GM12878 (cell line): ENCODE data around the gene VWA8. TPM values are rescaled to one million over a fixed set of nuclear protein-coding genes. Genes with fewer than 3 reads are reported as not detected.

ENCODE experiments used
- ATAC-seq: fragments of 200-7000 bp; cut with Tn5 transposase; 3 replicates; pipeline ENCODE4 v1.9.1; 2020; ENCODE audit warnings: mild to moderate bottlenecking, moderate library complexity
- BruUV-seq: library from RNA; stranded (reverse); fragments of 400-500 nt; replicated peaks from 2 replicates; lab custom pipeline; 2021; lab: Mats Ljungman, UMichigan
- CTCF ChIA-PET: fragments of 300-600 bp; sonication (Branson Sonifier 250); formaldehyde crosslinking; extraction: SDS; loops from one replicate; lab custom pipeline; 2021; ENCODE audit warnings: inconsistent platforms; lab: Yijun Ruan, JAX
- POLR2A ChIA-PET: fragments of 350-600 bp; formaldehyde crosslinking; extraction: SDS; loops from one replicate; lab custom pipeline; 2021; ENCODE audit warnings: inconsistent platforms; lab: Charles Lee
- RAD21 ChIA-PET: fragments of 300-600 bp; sonication (Branson Sonifier 250); formaldehyde crosslinking; loops from one replicate; lab custom pipeline; 2023; ENCODE audit warnings: antibody characterized with exemption; ENCODE audit not compliant: unreplicated experiment; lab: Charles Lee
- SMC1A ChIA-PET: fragments of 300-600 bp; sonication (Branson Sonifier 250); formaldehyde crosslinking; loops from one replicate; lab custom pipeline; 2023; ENCODE audit not compliant: unreplicated experiment, uncharacterized antibody; lab: Charles Lee
- DNase-seq: peaks from one replicate; pipeline ENCODE4 v3.0.0-alpha.2; 2011; ENCODE audit warnings: low read depth, low spot score
- FAIRE-seq: peaks from 3 replicates; lab custom pipeline; 2011; peaks lifted over from hg19 to GRCh38; lab: Jason Lieb, UNC
- H2AFZ ChIP-seq: 2 replicates; pipeline ENCODE4 v1.6.0; 2011; ENCODE audit warnings: low read depth, low read length, control low read depth; ENCODE audit not compliant: control insufficient read depth
- H3K27ac ChIP-seq: 2 replicates; pipeline ENCODE4 v1.5.1; 2011; ENCODE audit warnings: control low read depth; ENCODE audit not compliant: control insufficient read depth, insufficient read depth
- H3K27me3 ChIP-seq, 2 experiments: replicated peaks in 1 of 2; 2 replicates each; pipeline versions ENCODE4 v1.6.0 to v1.6.1; 2011; ENCODE audit warnings: low read length in 1 of 2; ENCODE audit not compliant: control insufficient read depth in 2 of 2, insufficient read depth in 2 of 2
- H3K36me3 ChIP-seq, 2 experiments: 2 replicates each; pipeline ENCODE4 v1.5.1; 2011; ENCODE audit warnings: low read length in 1 of 2; ENCODE audit not compliant: control insufficient read depth in 2 of 2, insufficient read depth in 2 of 2
- H3K4me1 ChIP-seq: 2 replicates; pipeline ENCODE4 v1.6.1; 2011; ENCODE audit warnings: mild to moderate bottlenecking, low read length, moderate library complexity, mixed read lengths; ENCODE audit not compliant: control insufficient read depth, insufficient read depth
- H3K4me2 ChIP-seq: 2 replicates; pipeline ENCODE4 v1.6.0; 2011; ENCODE audit warnings: control low read depth; ENCODE audit not compliant: control insufficient read depth, insufficient read depth
- H3K4me3 ChIP-seq: fragments of 200-600 bp; sonication (generic); 2 replicates; pipeline ENCODE4 v1.5.1; 2016
- H3K79me2 ChIP-seq: 2 replicates; pipeline ENCODE4 v1.6.0; 2011; ENCODE audit warnings: low read length; ENCODE audit not compliant: control insufficient read depth, insufficient read depth
- H3K9ac ChIP-seq: 2 replicates; pipeline ENCODE4 v1.8.0; 2011; ENCODE audit warnings: low read length, control low read depth, mixed read lengths; ENCODE audit not compliant: control insufficient read depth, insufficient read depth
- H3K9me3 ChIP-seq: replicated peaks from 3 replicates; pipeline ENCODE4 v1.5.1; 2011; ENCODE audit warnings: mild to moderate bottlenecking, low read length; ENCODE audit not compliant: control insufficient read depth, insufficient read depth
- H4K20me1 ChIP-seq: 2 replicates; pipeline ENCODE4 v1.6.0; 2011; ENCODE audit not compliant: control insufficient read depth, insufficient read depth
- ATF7 ChIP-seq: fragments of 450-650 bp; IDR thresholded peaks from 2 replicates; pipeline ENCODE4 v1.6.1; 2016; ENCODE audit warnings: low read depth, mild to moderate bottlenecking
- CHD2 ChIP-seq: IDR thresholded peaks from 2 replicates; pipeline ENCODE4 v1.6.1; 2011; ENCODE audit warnings: low read depth, low read length, improper control_type of control experiment, borderline replicate concordance
- CREM ChIP-seq: IDR thresholded peaks from 2 replicates; pipeline ENCODE4 v1.6.1; 2014; ENCODE audit warnings: antibody characterized with exemption, low read depth
- PAX8 ChIP-seq: fragments of 450-650 bp; IDR thresholded peaks from 2 replicates; pipeline ENCODE4 v1.6.1; 2017; ENCODE audit warnings: mild to moderate bottlenecking, moderate library complexity
- POLR2AphosphoS5 ChIP-seq: IDR thresholded peaks from 2 replicates; pipeline ENCODE4 v1.6.1; 2011; ENCODE audit warnings: mild to moderate bottlenecking, low read length, inconsistent platforms
- RB1 ChIP-seq: fragments of 450-650 bp; formaldehyde crosslinking; IDR thresholded peaks from 2 replicates; pipeline ENCODE4 v1.6.1; 2017; ENCODE audit warnings: mild to moderate bottlenecking, borderline replicate concordance
- WGBS: methylation state at CpG from one replicate; pipeline ENCODE4 v1.1.6; 2016; ENCODE audit warnings: low lambda C conversion rate; ENCODE audit not compliant: insufficient replicate concordance, insufficient coverage; ENCODE audit errors: missing lambda C conversion rate; 5-methylcytosine and 5-hydroxymethylcytosine counted together
- in situ Hi-C: fragments of 300-500 bp; cut with MboI; formaldehyde crosslinking; loops from 9 replicates; pipeline ENCODE4 v1.14.3; 2018; ENCODE audit warnings: mixed read lengths
- intact Hi-C: fragments of 100-400 bp; cut with micrococcal nuclease; formaldehyde crosslinking; loops from one replicate; pipeline ENCODE4 v1.14.2; 2022; ENCODE audit not compliant: unreplicated experiment
- polyA plus RNA-seq, 11 experiments: library from polyadenylated mRNA; depleted of rRNA in 4 of 11; unstranded in 6 of 11; stranded (reverse) in 5 of 11; fragments of >200 nt; fragmentation: Nextera tagmentation in 4 of 11; fragmentation: Illumina TruSeq in 1 of 11; extraction: Ambion mirVana in 4 of 11; extraction: Trizol in 1 of 11; gene quantifications; 1 replicate in 1 of 11; 2 replicates in 10 of 11; pipeline versions ENCODE4 v1.2.1 to v1.2.3, GENCODE V29; 2011 to 2016; ENCODE audit warnings: inconsistent platforms in 2 of 11, missing spikeins in 2 of 11, low read depth in 1 of 11
- total RNA-seq, 4 experiments: library from RNA; depleted of rRNA in 3 of 4; stranded (reverse); fragments of >200 nt in 3 of 4; fragmentation: Illumina TruSeq in 1 of 4; extraction: Trizol in 1 of 4; gene quantifications; 2 replicates each; pipeline versions ENCODE4 v1.2.1 to v1.2.3, GENCODE V29; 2013 to 2021
- TF ChIP-seq, protein P1 (sequence below): IDR thresholded peaks from 2 replicates; pipeline ENCODE4 v1.6.1; 2011; ENCODE audit warnings: low read depth, low read length, improper control_type of control experiment, borderline replicate concordance

VWA8 gene
- total and polyA plus RNA-seq, 10 of the 15 experiments (the other 5 are each of a cell fraction or from before 2014, with no cell fraction given), result 3.0 to 21.8 (median 13.5) TPM

DNA sequence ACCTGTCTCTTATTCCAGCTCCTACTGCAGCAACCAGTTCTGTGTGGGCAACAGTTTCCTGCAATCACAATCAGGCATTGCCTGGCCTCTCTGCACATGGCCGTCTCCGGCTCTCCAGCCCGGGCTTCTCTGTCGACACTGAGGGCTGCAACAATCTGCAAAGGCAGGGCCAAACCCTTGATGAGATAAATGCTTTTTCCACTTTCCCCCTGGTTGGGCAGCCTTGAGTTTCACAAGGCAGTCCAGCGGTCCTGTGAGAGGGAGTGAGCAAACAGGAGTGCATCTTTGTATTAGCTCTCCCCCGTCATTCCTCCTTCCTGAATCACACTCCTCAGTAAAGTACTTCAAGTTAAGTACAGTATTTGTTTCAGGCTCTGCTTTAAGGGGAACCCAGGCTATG is 40.7 kb upstream of the VWA8 start (continued):
- TF ChIP-seq, protein P1, sequence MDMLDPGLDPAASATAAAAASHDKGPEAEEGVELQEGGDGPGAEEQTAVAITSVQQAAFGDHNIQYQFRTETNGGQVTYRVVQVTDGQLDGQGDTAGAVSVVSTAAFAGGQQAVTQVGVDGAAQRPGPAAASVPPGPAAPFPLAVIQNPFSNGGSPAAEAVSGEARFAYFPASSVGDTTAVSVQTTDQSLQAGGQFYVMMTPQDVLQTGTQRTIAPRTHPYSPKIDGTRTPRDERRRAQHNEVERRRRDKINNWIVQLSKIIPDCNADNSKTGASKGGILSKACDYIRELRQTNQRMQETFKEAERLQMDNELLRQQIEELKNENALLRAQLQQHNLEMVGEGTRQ, result no peak
- no peak for TF ChIP-seq ATF7
- no peak for TF ChIP-seq POLR2AphosphoS5
- no peak for TF ChIP-seq CHD2
- no peak for TF ChIP-seq PAX8
- TF ChIP-seq RB1, result no peak

DNA sequence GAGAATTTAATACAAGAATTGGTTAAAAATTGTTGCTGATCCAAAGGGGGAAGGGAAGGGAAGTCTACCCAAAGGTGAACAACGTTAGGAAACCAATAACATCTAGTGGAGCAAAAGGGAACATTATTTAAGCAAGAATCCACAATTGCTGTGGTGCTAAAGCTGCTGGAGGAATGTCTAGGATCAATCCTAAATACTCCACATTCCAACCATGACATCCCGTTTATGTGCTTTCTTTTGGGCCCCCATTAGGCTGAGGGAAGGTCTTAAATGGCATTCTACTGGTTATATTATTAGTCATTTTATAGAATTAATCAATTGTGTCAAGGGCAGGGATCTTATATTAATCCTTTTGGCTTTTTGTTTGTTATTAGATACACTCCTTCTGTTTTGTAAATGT is 39.9 kb upstream of the VWA8 start:
- Histone ChIP-seq H3K4me2 (no peak overlapping the region), H4K20me1 (no peaks in the 10 kb centered on the region), H3K9me3 (no peaks in the 10 kb centered on the region; the same call in 2 of the 3 replicates), H3K27me3 (no peaks in the 10 kb centered on the region; a peak in 1 of 4 replicates), H3K9ac (no peak overlapping the region), H3K27ac (no peak overlapping the region), H3K79me2 (no peaks in the 10 kb centered on the region), H2AFZ (no peak overlapping the region), H3K4me3 (no peak overlapping the region), H3K36me3 (no peaks in the 10 kb centered on the region), H3K4me1 (no peaks in the 10 kb centered on the region)
- BruUV-seq, result no TSS peak
- 20% methylated on average over 2 of the region's 2 CpGs for WGBS
- POLR2A ChIA-PET, result no interaction called here
- RAD21 ChIA-PET, result no interaction called here
- CTCF ChIA-PET, result no interaction called here
- TF ChIP-seq CREM, result no peak
- intact Hi-C loops, result no loop called here
- in situ Hi-C loops, result no loop called here
- ATAC-seq (no peak), FAIRE-seq (no peak), DNase-seq (no peak)
- SMC1A ChIA-PET, result interaction anchor here (2.1 kb wide), 1 partner anchor 10 kb away, joined by 6 read pairs; no protein-coding TSS in a partner anchor
